Nephron (organoid): ENCODE results near the gene AP3S2.

Experiments
- H3K27ac Mint-ChIP-seq, 3 experiments: 2 replicates each; pipeline ENCODE4 v1.8.0; 2020; ENCODE audit warnings: mixed read lengths in 3 of 3, mild to moderate bottlenecking in 2 of 3, moderate library complexity in 1 of 3
- H3K27me3 Mint-ChIP-seq: 2 replicates; pipeline ENCODE4 v1.8.0; 2021; ENCODE audit warnings: low read depth, mild to moderate bottlenecking, moderate library complexity, mixed read lengths
- H3K36me3 Mint-ChIP-seq: 2 replicates; pipeline ENCODE4 v1.8.0; 2020; ENCODE audit warnings: low read depth, mixed read lengths
- H3K4me1 Mint-ChIP-seq: 2 replicates; pipeline ENCODE4 v1.8.0; 2020; ENCODE audit warnings: mixed read lengths
- H3K4me3 Mint-ChIP-seq, 3 experiments: 2 replicates each; pipeline ENCODE4 v1.8.0; 2020; ENCODE audit warnings: mild to moderate bottlenecking in 3 of 3, mixed read lengths in 3 of 3, moderate library complexity in 2 of 3
- H3K9me3 Mint-ChIP-seq: 2 replicates; pipeline ENCODE4 v1.8.0; 2020; ENCODE audit warnings: mixed read lengths
- CTCF ChIP-seq, 3 experiments: fragments of 200-600 bp; sonication (generic); IDR thresholded peaks; one replicate each; pipeline ENCODE4 v1.5.0; 2021; ENCODE audit warnings: antibody characterized with exemption in 3 of 3; ENCODE audit not compliant: unreplicated experiment in 3 of 3

Gene AP3S2

GRCh38 chr15:89830639-89831038 lies 63.2 kb downstream of the AP3S2 start:
- H3K9me3 Mint-ChIP-seq, result no peaks in the 10 kb centered on the region
- H3K4me1 Mint-ChIP-seq, result peaks cover 23% of the 10 kb centered on the region
- TF ChIP-seq CTCF (IDR thresholded peaks at IDR 0.05; ENCODE audit: unreplicated experiment in 3 of 3), result no peak
- H3K27me3 Mint-ChIP-seq, result peaks cover 3% of the 10 kb centered on the region
- no peak overlapping the region for H3K4me3 Mint-ChIP-seq
- H3K27ac Mint-ChIP-seq, result peak overlapping the region; percentile 8 to 49 (median 8)
- H3K36me3 Mint-ChIP-seq, result peaks cover 35% of the 10 kb centered on the region

- Mint-ChIP-seq H3K4me1 (peaks cover 23% of the 10 kb centered on the region), H3K4me3 (no peak overlapping the region), H3K27me3 (peaks cover 7% of the 10 kb centered on the region), H3K27ac (peak overlapping the region; percentile 8 to 48 (median 45)), H3K9me3 (no peaks in the 10 kb centered on the region), H3K36me3 (peaks cover 28% of the 10 kb centered on the region)
- no peak for TF ChIP-seq CTCF (IDR thresholded peaks at IDR 0.05; ENCODE audit: unreplicated experiment in 3 of 3)
Observed at GRCh38 chr15:89829616-89830440, 64.0 kb downstream of the AP3S2 start.

GRCh38 chr15:89829161-89829560 lies 64.6 kb downstream of the AP3S2 start:
- Mint-ChIP-seq H3K4me3 (no peak overlapping the region), H3K4me1 (peaks cover 23% of the 10 kb centered on the region), H3K27ac (peak overlapping the region; percentile 34 to 71 (median 55)), H3K36me3 (peaks cover 23% of the 10 kb centered on the region), H3K9me3 (no peaks in the 10 kb centered on the region), H3K27me3 (peaks cover 7% of the 10 kb centered on the region)
- TF ChIP-seq CTCF (IDR thresholded peaks at IDR 0.05; ENCODE audit: unreplicated experiment in 3 of 3), result no peak

- Mint-ChIP-seq H3K27ac (peak overlapping the region; percentile 34 to 71 (median 55)), H3K4me1 (peaks cover 23% of the 10 kb centered on the region), H3K4me3 (no peak overlapping the region), H3K27me3 (peaks cover 7% of the 10 kb centered on the region), H3K36me3 (peaks cover 16% of the 10 kb centered on the region), H3K9me3 (no peaks in the 10 kb centered on the region)
- TF ChIP-seq CTCF (IDR thresholded peaks at IDR 0.05; ENCODE audit: unreplicated experiment in 3 of 3), result no peak
Observed at GRCh38 chr15:89828281-89829145, 65.3 kb downstream of the AP3S2 start.

GRCh38 chr15:89827829-89828228 lies 66.0 kb downstream of the AP3S2 start:
- Mint-ChIP-seq H3K9me3 (no peaks in the 10 kb centered on the region), H3K27ac (peak overlapping the region; percentile 34 to 71 (median 55)), H3K36me3 (peaks cover 9% of the 10 kb centered on the region), H3K27me3 (peaks cover 7% of the 10 kb centered on the region), H3K4me3 (no peak overlapping the region), H3K4me1 (peaks cover 23% of the 10 kb centered on the region)
- TF ChIP-seq CTCF (IDR thresholded peaks at IDR 0.05; ENCODE audit: unreplicated experiment in 3 of 3), result no peak
